ENCODE measurements around the gene ANKRD28. TPM values are rescaled to one million over a fixed set of nuclear protein-coding genes. Genes with fewer than 3 reads are reported as not detected.

The ANKRD28 gene
- total RNA-seq, 1 experiment from 2014 or later = 82.6 TPM

DNA sequence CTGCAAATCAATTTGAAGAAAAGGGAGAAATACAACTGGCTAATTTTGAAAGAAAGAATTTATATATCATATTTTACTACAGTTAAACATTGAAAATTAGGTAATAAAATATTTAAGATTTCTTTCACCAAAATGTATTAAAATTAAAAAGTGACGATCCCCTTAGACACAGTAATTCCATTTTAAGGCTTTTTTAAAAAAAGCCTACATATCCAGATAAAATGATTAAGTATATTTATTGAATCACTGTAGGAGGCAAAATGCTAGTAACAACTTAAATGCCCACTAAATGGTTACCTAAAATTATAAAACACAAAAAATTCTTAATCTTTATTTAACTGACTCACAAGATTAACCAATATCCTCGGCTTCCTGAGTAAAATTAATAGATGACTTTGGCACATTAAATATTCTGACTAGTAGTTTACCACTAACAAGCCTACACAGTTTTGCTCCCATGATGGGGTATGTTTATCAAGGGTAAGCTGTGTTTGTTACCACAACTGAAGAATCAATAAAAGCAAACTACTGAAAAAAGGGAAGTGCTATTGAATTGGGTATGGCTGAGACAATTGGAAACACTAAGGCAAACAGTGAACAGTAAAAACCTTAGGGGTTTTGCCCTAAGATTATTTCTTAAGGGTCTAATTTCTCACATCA, 28.4 kb downstream of the ANKRD28 start:
- peak overlapping the region; percentile 34 for H3K4me2 ChIP-seq
- H3K36me3 ChIP-seq (ENCODE audit: low read depth) = peaks cover 11% of the 10 kb centered on the region
- H3K9me2 ChIP-seq (ENCODE audit: insufficient read depth) = no peaks in the 10 kb centered on the region
- no peaks in the 10 kb centered on the region for H3K9me3 ChIP-seq (ENCODE audit: insufficient read depth, low read depth)
- no peak overlapping the region for H2AFZ ChIP-seq
- intact Hi-C loops (cut with micrococcal nuclease; ENCODE audit: unreplicated experiment) = loop anchor here (2.0 kb wide), 1 partner anchor 27 kb away; the partner anchor contains the start of gene ANKRD28
- peaks cover 25% of the 10 kb centered on the region for H3K4me1 ChIP-seq (replicated peaks; ENCODE audit: insufficient read depth)
- no TSS peak for BruUV-seq (replicated peaks)
- DNase-seq = no peak
- ChIA-PET POLR2A (ENCODE audit: unreplicated experiment) (no interaction called here), CTCF (interaction anchor here (0.6 kb wide), 1 partner anchor 28 kb away, joined by 6 read pairs; no protein-coding TSS in a partner anchor)
- H3K27me3 ChIP-seq (ENCODE audit: insufficient read depth, low read depth) = no peaks in the 10 kb centered on the region
- H3K27ac ChIP-seq = peak overlapping the region; percentile 82
- H3F3A ChIP-seq (ENCODE audit: insufficient read depth, low read depth) = peaks cover 23% of the 10 kb centered on the region
- peaks cover 69% of the 10 kb centered on the region for H3K79me2 ChIP-seq (ENCODE audit: low read depth)
- no peaks in the 10 kb centered on the region for H4K20me1 ChIP-seq (ENCODE audit: insufficient read depth)
- H3K4me3 ChIP-seq = no peak overlapping the region
- no peak for TF ChIP-seq EZH2 (IDR thresholded peaks at IDR 0.05; ENCODE audit: low read depth)
- TF ChIP-seq, protein P1, sequence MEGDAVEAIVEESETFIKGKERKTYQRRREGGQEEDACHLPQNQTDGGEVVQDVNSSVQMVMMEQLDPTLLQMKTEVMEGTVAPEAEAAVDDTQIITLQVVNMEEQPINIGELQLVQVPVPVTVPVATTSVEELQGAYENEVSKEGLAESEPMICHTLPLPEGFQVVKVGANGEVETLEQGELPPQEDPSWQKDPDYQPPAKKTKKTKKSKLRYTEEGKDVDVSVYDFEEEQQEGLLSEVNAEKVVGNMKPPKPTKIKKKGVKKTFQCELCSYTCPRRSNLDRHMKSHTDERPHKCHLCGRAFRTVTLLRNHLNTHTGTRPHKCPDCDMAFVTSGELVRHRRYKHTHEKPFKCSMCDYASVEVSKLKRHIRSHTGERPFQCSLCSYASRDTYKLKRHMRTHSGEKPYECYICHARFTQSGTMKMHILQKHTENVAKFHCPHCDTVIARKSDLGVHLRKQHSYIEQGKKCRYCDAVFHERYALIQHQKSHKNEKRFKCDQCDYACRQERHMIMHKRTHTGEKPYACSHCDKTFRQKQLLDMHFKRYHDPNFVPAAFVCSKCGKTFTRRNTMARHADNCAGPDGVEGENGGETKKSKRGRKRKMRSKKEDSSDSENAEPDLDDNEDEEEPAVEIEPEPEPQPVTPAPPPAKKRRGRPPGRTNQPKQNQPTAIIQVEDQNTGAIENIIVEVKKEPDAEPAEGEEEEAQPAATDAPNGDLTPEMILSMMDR (conservative IDR thresholded peaks at IDR 0.05) = no peak

DNA sequence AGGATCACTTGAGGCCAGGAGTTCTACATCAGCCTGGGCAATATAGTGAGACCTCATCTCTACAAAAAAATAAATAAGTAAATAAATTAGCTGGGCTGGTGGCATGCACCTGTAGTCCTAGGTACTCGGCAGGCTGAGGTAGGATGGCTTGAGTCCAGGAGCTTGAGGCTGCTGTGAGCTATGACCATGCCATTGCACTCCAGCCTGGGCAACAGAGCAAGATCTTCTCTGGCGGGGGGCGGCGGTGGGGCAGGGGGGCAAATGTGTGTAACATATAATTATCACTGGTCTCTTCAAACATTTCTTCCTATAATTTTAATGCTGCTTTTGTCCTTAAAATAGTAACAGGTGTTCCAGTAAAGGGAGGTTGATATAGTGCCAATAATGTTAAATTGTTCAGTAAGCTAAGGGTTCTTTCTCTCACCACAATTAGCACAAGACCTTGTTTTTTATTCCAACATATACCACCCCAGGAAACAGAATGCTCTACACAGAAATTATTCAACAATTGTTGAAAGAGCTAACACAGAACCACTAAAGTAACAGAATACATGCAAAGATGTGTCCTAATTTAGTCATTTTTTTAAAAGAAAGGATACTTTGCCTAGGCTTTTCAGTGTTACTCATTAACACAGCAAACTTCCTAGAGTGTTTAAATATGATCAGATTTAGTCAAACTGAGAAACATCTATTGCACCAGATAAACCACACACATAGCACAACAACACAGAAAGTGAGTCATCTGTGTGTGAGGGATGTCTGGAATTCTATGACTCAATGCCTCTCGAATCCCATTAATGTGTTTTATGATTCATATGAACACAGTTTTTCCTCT, 29.1 kb downstream of the ANKRD28 start:
- peaks cover 27% of the 10 kb centered on the region for H3F3A ChIP-seq (ENCODE audit: insufficient read depth, low read depth)
- peaks cover 18% of the 10 kb centered on the region for H3K36me3 ChIP-seq (ENCODE audit: low read depth)
- no peaks in the 10 kb centered on the region for H3K9me2 ChIP-seq (ENCODE audit: insufficient read depth)
- no peaks in the 10 kb centered on the region for H4K20me1 ChIP-seq (ENCODE audit: insufficient read depth)
- no peak overlapping the region for H2AFZ ChIP-seq
- intact Hi-C loops (cut with micrococcal nuclease; ENCODE audit: unreplicated experiment) = loop anchor here (2.0 kb wide), 1 partner anchor 28 kb away; the partner anchor contains the start of gene ANKRD28
- no peak overlapping the region for H3K4me3 ChIP-seq
- no peaks in the 10 kb centered on the region for H3K9me3 ChIP-seq (ENCODE audit: insufficient read depth, low read depth)
- H3K79me2 ChIP-seq (ENCODE audit: low read depth) = peaks cover 63% of the 10 kb centered on the region
- POLR2A ChIA-PET (ENCODE audit: unreplicated experiment) = no interaction called here
- TF ChIP-seq, protein P1 (conservative IDR thresholded peaks at IDR 0.05) = no peak
- TF ChIP-seq EZH2 (IDR thresholded peaks at IDR 0.05; ENCODE audit: low read depth) = no peak
- H3K4me2 ChIP-seq = peak overlapping the region; percentile 63
- H3K27me3 ChIP-seq (ENCODE audit: insufficient read depth, low read depth) = no peaks in the 10 kb centered on the region
- CTCF ChIA-PET = interaction anchor here (0.6 kb wide), 1 partner anchor 29 kb away, joined by 6 read pairs; no protein-coding TSS in a partner anchor
- peak overlapping the region; percentile 82 for H3K27ac ChIP-seq
- DNase-seq = peak in 1 of 2 experiments; percentile 94
- peaks cover 25% of the 10 kb centered on the region for H3K4me1 ChIP-seq (replicated peaks; ENCODE audit: insufficient read depth)
- BruUV-seq (replicated peaks) = no TSS peak

DNA sequence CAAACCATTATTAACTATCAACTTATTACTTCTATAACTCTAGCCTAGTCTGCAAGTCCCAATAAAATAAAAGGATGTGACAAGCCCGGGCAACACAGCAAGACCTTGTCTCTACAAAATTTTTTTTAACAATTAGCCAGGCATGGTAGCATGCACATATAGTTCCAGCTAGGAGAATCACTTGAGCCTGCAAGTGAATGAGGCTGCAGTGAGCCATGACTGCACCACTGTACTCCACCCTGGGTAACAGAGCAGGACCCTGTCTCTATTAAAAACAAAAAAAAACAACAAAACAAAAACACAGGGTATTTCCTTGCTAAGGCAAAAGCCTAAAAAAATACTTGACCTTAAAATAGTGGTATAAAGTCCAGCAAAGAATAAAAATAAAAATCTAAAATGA, 31.4 kb downstream of the ANKRD28 start:
- intact Hi-C loops (cut with micrococcal nuclease; ENCODE audit: unreplicated experiment) = no loop called here
- H3K9me2 ChIP-seq (ENCODE audit: insufficient read depth) = no peaks in the 10 kb centered on the region
- ChIA-PET POLR2A (ENCODE audit: unreplicated experiment) (no interaction called here), CTCF (no interaction called here)
- H3K27me3 ChIP-seq (ENCODE audit: insufficient read depth, low read depth) = no peaks in the 10 kb centered on the region
- H3K4me1 ChIP-seq (replicated peaks; ENCODE audit: insufficient read depth) = peaks cover 25% of the 10 kb centered on the region
- H3K36me3 ChIP-seq (ENCODE audit: low read depth) = peaks cover 14% of the 10 kb centered on the region
- TF ChIP-seq, protein P1 (conservative IDR thresholded peaks at IDR 0.05) = no peak
- TF ChIP-seq EZH2 (IDR thresholded peaks at IDR 0.05; ENCODE audit: low read depth) = no peak
- no peak overlapping the region for H3K27ac ChIP-seq
- no peak overlapping the region for H3K4me2 ChIP-seq
- H2AFZ ChIP-seq = no peak overlapping the region
- no TSS peak for BruUV-seq (replicated peaks)
- no peak overlapping the region for H3K4me3 ChIP-seq
- DNase-seq = no peak
- peaks cover 27% of the 10 kb centered on the region for H3F3A ChIP-seq (ENCODE audit: insufficient read depth, low read depth)
- no peaks in the 10 kb centered on the region for H3K9me3 ChIP-seq (ENCODE audit: insufficient read depth, low read depth)
- peaks cover 47% of the 10 kb centered on the region for H3K79me2 ChIP-seq (ENCODE audit: low read depth)
- no peaks in the 10 kb centered on the region for H4K20me1 ChIP-seq (ENCODE audit: insufficient read depth)
